Loucy (cell line): ENCODE measurements around the gene AQP1.

Experiments used
- EZH2phosphoT487 ChIP-seq: fragments of 200-600 bp; IDR thresholded peaks from 2 replicates; pipeline ENCODE4 v1.6.1; 2018; ENCODE audit warnings: antibody characterized with exemption, mild to moderate bottlenecking, moderate library complexity, borderline replicate concordance
- TF ChIP-seq, protein P1 (sequence below): fragments of 200-600 bp; sonication (generic); conservative IDR thresholded peaks from 2 replicates; pipeline ENCODE4 v1.5.1; 2014; ENCODE audit warnings: mild to moderate bottlenecking, antibody characterized with exemption, low read length

DNA sequence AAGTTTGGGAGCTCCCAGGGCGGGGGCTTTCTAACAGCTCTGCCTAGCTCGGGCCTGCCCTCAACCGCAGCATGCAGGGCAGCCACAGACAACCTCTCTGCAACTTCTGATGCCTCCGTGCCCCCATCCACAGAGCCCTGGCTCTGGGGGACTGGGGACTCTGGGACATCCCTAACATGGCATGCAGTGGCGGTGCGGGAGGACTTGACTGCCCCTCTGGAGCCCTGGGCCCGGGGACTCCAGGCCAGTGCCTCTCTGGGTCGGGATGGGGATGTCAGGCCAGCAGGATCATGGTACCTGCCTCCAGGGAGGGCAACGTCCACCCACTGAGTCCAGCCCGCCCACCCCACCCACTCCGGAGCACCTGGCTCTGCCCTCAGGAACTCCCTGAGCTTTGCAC, 520 bp upstream of the AQP1 start:
- TF ChIP-seq, protein P1, sequence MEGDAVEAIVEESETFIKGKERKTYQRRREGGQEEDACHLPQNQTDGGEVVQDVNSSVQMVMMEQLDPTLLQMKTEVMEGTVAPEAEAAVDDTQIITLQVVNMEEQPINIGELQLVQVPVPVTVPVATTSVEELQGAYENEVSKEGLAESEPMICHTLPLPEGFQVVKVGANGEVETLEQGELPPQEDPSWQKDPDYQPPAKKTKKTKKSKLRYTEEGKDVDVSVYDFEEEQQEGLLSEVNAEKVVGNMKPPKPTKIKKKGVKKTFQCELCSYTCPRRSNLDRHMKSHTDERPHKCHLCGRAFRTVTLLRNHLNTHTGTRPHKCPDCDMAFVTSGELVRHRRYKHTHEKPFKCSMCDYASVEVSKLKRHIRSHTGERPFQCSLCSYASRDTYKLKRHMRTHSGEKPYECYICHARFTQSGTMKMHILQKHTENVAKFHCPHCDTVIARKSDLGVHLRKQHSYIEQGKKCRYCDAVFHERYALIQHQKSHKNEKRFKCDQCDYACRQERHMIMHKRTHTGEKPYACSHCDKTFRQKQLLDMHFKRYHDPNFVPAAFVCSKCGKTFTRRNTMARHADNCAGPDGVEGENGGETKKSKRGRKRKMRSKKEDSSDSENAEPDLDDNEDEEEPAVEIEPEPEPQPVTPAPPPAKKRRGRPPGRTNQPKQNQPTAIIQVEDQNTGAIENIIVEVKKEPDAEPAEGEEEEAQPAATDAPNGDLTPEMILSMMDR = no peak
- no peak for TF ChIP-seq EZH2phosphoT487
